H9 (cell line): ENCODE results near the gene ZSWIM6. TPM values are rescaled to one million over a fixed set of nuclear protein-coding genes. Genes with fewer than 3 reads are reported as not detected.

Source experiments
- DNase-seq: peaks from one replicate; pipeline ENCODE4 v3.0.0-alpha.2; 2017
- H2AFZ ChIP-seq: one replicate; pipeline ENCODE4 v1.6.1; 2013; ENCODE audit warnings: mild to moderate bottlenecking, low read length, control low read depth, moderate library complexity
- H2AK5ac ChIP-seq: 2 replicates; pipeline ENCODE4 v1.6.1; 2013; ENCODE audit warnings: low read length, control low read depth, mixed read lengths; ENCODE audit not compliant: insufficient read length
- H2BK120ac ChIP-seq: one replicate; pipeline ENCODE4 v1.6.1; 2013; ENCODE audit warnings: low read depth, mild to moderate bottlenecking, low read length, control low read depth, inconsistent platforms; ENCODE audit not compliant: poor library complexity, severe bottlenecking
- H2BK12ac ChIP-seq: 2 replicates; pipeline ENCODE4 v1.6.1; 2013; ENCODE audit warnings: low read length, control low read depth, mixed read lengths, low read depth; ENCODE audit not compliant: insufficient read length
- H2BK15ac ChIP-seq: 2 replicates; pipeline ENCODE4 v1.6.1; 2013; ENCODE audit warnings: low read depth, low read length, control low read depth
- H2BK20ac ChIP-seq: one replicate; pipeline ENCODE4 v1.6.1; 2013; ENCODE audit warnings: low read depth, mild to moderate bottlenecking, low read length, control low read depth, inconsistent platforms; ENCODE audit not compliant: poor library complexity, severe bottlenecking
- H2BK5ac ChIP-seq: 2 replicates; pipeline ENCODE4 v1.6.1; 2013; ENCODE audit warnings: low read length, control low read depth, mixed read lengths; ENCODE audit not compliant: insufficient read length
- H3K14ac ChIP-seq: 2 replicates; pipeline ENCODE4 v1.6.1; 2013; ENCODE audit warnings: low read length, control low read depth; ENCODE audit not compliant: insufficient read depth
- H3K18ac ChIP-seq: 2 replicates; pipeline ENCODE4 v1.6.1; 2013; ENCODE audit warnings: low read depth, mild to moderate bottlenecking, mixed read lengths, low read length, control low read depth; ENCODE audit not compliant: insufficient read length
- H3K23ac ChIP-seq: 2 replicates; pipeline ENCODE4 v1.6.1; 2013; ENCODE audit warnings: low read length, control low read depth, mixed read lengths, low read depth; ENCODE audit not compliant: insufficient read length
- H3K23me2 ChIP-seq: 2 replicates; pipeline ENCODE4 v1.6.1; 2013; ENCODE audit warnings: low read depth, mild to moderate bottlenecking, mixed read lengths, low read length, control low read depth; ENCODE audit not compliant: insufficient read length, poor library complexity, severe bottlenecking
- H3K27ac ChIP-seq: 2 replicates; pipeline ENCODE4 v1.5.1; 2013; ENCODE audit warnings: low read length, control low read depth, mixed read lengths, low read depth; ENCODE audit not compliant: insufficient read length
- H3K27me3 ChIP-seq: 2 replicates; pipeline ENCODE4 v1.6.1; 2013; ENCODE audit warnings: low read length, control low read depth, inconsistent platforms; ENCODE audit not compliant: insufficient read depth
- H3K4ac ChIP-seq: 2 replicates; pipeline ENCODE4 v1.6.1; 2013; ENCODE audit warnings: low read depth, mild to moderate bottlenecking, control low read depth, inconsistent platforms, low read length, moderate library complexity
- H3K4me1 ChIP-seq: 2 replicates; pipeline ENCODE4 v1.6.1; 2013; ENCODE audit warnings: low read length, control low read depth, inconsistent platforms; ENCODE audit not compliant: insufficient read depth
- H3K4me2 ChIP-seq: 2 replicates; pipeline ENCODE4 v1.6.1; 2013; ENCODE audit warnings: low read length, control low read depth, mixed read lengths; ENCODE audit not compliant: insufficient read length, insufficient read depth
- H3K56ac ChIP-seq: 2 replicates; pipeline ENCODE4 v1.6.1; 2013; ENCODE audit warnings: low read depth, mild to moderate bottlenecking, mixed read lengths, low read length, control low read depth; ENCODE audit not compliant: insufficient read length
- H3K79me1 ChIP-seq: 2 replicates; pipeline ENCODE4 v1.6.1; 2013; ENCODE audit warnings: low read depth, mild to moderate bottlenecking, moderate library complexity, low read length, control low read depth, inconsistent platforms; ENCODE audit not compliant: insufficient read depth, poor library complexity, severe bottlenecking
- H3K79me2 ChIP-seq: 2 replicates; pipeline ENCODE4 v1.6.1; 2013; ENCODE audit warnings: low read length, control low read depth, inconsistent platforms; ENCODE audit not compliant: insufficient read depth
- H3K9ac ChIP-seq: 2 replicates; pipeline ENCODE4 v1.6.1; 2013; ENCODE audit warnings: low read length, control low read depth, mixed read lengths; ENCODE audit not compliant: insufficient read length; ENCODE audit errors: extremely low read depth
- H3K9me3 ChIP-seq: one replicate; pipeline ENCODE4 v1.6.1; 2013; ENCODE audit warnings: low read depth, low read length, inconsistent platforms; ENCODE audit not compliant: control insufficient read depth
- H3T11ph ChIP-seq: one replicate; pipeline ENCODE4 v1.6.1; 2013; ENCODE audit warnings: mild to moderate bottlenecking, low read length, control low read depth, inconsistent platforms
- H4K20me1 ChIP-seq: one replicate; pipeline ENCODE4 v1.6.1; 2013; ENCODE audit not compliant: control insufficient read depth, insufficient read length, insufficient read depth
- H4K5ac ChIP-seq: 2 replicates; pipeline ENCODE4 v1.6.1; 2013; ENCODE audit warnings: low read depth, mild to moderate bottlenecking, mixed read lengths, low read length, control low read depth; ENCODE audit not compliant: insufficient read length
- H4K8ac ChIP-seq: replicated peaks from 2 replicates; pipeline ENCODE4 v1.6.1; 2013; ENCODE audit warnings: low read length, control low read depth, mixed read lengths, low read depth; ENCODE audit not compliant: insufficient read length
- H4K91ac ChIP-seq: 2 replicates; pipeline ENCODE4 v1.6.1; 2013; ENCODE audit warnings: low read depth, mild to moderate bottlenecking, moderate library complexity, mixed read lengths, low read length, control low read depth; ENCODE audit not compliant: insufficient read length
- H3K27ac Mint-ChIP-seq, 3 experiments: 2 replicates in 2 of 3; 3 replicates in 1 of 3; pipeline ENCODE4 v1.8.0; 2020 to 2021; ENCODE audit warnings: mixed read lengths in 3 of 3, mild to moderate bottlenecking in 1 of 3, moderate library complexity in 1 of 3
- H3K27me3 Mint-ChIP-seq: 2 replicates; pipeline ENCODE4 v1.8.0; 2021; ENCODE audit warnings: low read depth, mild to moderate bottlenecking, moderate library complexity, mixed read lengths
- H3K36me3 Mint-ChIP-seq, 3 experiments: 2 replicates in 2 of 3; 3 replicates in 1 of 3; pipeline ENCODE4 v1.8.0; 2020 to 2021; ENCODE audit warnings: low read depth in 3 of 3, mixed read lengths in 3 of 3; ENCODE audit not compliant: insufficient read depth in 1 of 3
- H3K4me1 Mint-ChIP-seq, 2 experiments: 2 replicates each; pipeline ENCODE4 v1.8.0; 2020; ENCODE audit warnings: mixed read lengths in 2 of 2
- H3K4me3 Mint-ChIP-seq, 2 experiments: 2 replicates in 1 of 2; 3 replicates in 1 of 2; pipeline ENCODE4 v1.8.0; 2020 to 2021; ENCODE audit warnings: mild to moderate bottlenecking in 2 of 2, mixed read lengths in 2 of 2, moderate library complexity in 1 of 2
- H3K9me3 Mint-ChIP-seq, 2 experiments: 2 replicates in 1 of 2; 3 replicates in 1 of 2; pipeline ENCODE4 v1.8.0; 2020; ENCODE audit warnings: mild to moderate bottlenecking in 2 of 2, mixed read lengths in 2 of 2, moderate library complexity in 1 of 2
- WGBS: extraction: QIAGEN DNeasy Blood & Tissue Kit; methylation state at CpG from one replicate; pipeline ENCODE4 v1.1.7; 2013; ENCODE audit warnings: missing lambda C conversion rate, low lambda C conversion rate, mixed read lengths; ENCODE audit not compliant: insufficient read length; ENCODE audit errors: extremely low coverage; 5-methylcytosine and 5-hydroxymethylcytosine counted together
- total RNA-seq: library from RNA; stranded (reverse); gene quantifications from 2 replicates; pipeline ENCODE4 v1.2.1, GENCODE V29; 2021
- TF ChIP-seq, protein P1 (sequence below): fragments of 200-600 bp; sonication (generic); conservative IDR thresholded peaks from 3 replicates; pipeline ENCODE4 v1.8.0; 2021; ENCODE audit warnings: antibody characterized with exemption, mild to moderate bottlenecking

ZSWIM6 gene
- total RNA-seq, 1 experiment from 2014 or later, result 11.5 TPM

DNA sequence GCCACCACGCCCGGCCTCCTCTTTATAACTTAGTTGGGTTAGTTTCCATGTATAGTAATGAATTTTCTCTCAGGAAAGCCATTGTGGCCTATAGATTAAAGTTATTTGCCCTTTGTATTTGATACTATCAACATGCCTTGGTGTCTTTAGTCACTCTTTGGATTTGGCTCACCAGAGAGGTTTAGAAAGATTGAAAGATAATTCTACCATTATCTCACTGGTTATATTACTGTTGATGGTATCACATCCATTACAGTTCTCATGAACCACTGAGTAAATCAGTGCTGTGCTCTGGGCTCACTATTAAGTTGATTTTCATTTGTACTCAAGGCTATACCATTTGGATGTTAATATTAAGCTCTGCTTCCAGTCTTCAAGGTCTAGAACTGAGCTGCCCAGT, 87.0 kb downstream of the ZSWIM6 start:
- no peak overlapping the region for H2BK15ac ChIP-seq
- no peak overlapping the region for H2AFZ ChIP-seq
- no peaks in the 10 kb centered on the region for H4K20me1 ChIP-seq
- H3K27me3 ChIP-seq, result no peaks in the 10 kb centered on the region
- H2BK12ac ChIP-seq, result no peak overlapping the region
- no peak overlapping the region for H3K27ac Mint-ChIP-seq
- H3K79me2 ChIP-seq, result no peaks in the 10 kb centered on the region; the same call in 1 of the 2 replicates
- no peak overlapping the region for H4K5ac ChIP-seq
- H3K4me2 ChIP-seq, result no peak overlapping the region
- peaks cover 6 to 8% (median 6%) of the 10 kb centered on the region in 3 experiments; a peak in 6 of 7 replicates for H3K36me3 Mint-ChIP-seq
- H4K8ac ChIP-seq, result no peak overlapping the region
- H3K79me1 ChIP-seq, result peaks cover 2% of the 10 kb centered on the region
- no peak overlapping the region for H2BK120ac ChIP-seq
- H3K23ac ChIP-seq, result no peak overlapping the region
- H3K9me3 ChIP-seq, result no peaks in the 10 kb centered on the region
- H2AK5ac ChIP-seq, result no peak overlapping the region
- no peak overlapping the region for H3K56ac ChIP-seq
- no peak overlapping the region for H3T11ph ChIP-seq
- no peak overlapping the region for H3K27ac ChIP-seq
- peaks cover 2 to 7% of the 10 kb centered on the region in 2 experiments; a peak in 3 of 5 replicates for H3K9me3 Mint-ChIP-seq
- TF ChIP-seq, protein P1, sequence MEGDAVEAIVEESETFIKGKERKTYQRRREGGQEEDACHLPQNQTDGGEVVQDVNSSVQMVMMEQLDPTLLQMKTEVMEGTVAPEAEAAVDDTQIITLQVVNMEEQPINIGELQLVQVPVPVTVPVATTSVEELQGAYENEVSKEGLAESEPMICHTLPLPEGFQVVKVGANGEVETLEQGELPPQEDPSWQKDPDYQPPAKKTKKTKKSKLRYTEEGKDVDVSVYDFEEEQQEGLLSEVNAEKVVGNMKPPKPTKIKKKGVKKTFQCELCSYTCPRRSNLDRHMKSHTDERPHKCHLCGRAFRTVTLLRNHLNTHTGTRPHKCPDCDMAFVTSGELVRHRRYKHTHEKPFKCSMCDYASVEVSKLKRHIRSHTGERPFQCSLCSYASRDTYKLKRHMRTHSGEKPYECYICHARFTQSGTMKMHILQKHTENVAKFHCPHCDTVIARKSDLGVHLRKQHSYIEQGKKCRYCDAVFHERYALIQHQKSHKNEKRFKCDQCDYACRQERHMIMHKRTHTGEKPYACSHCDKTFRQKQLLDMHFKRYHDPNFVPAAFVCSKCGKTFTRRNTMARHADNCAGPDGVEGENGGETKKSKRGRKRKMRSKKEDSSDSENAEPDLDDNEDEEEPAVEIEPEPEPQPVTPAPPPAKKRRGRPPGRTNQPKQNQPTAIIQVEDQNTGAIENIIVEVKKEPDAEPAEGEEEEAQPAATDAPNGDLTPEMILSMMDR, result no peak
- no peak overlapping the region for H3K9ac ChIP-seq
- H3K4ac ChIP-seq, result no peak overlapping the region
- H3K4me1 Mint-ChIP-seq, result peaks cover 40 to 42% of the 10 kb centered on the region in 2 experiments
- H3K23me2 ChIP-seq, result no peaks in the 10 kb centered on the region
- no peak overlapping the region for H3K4me3 Mint-ChIP-seq
- no peak overlapping the region for H3K18ac ChIP-seq
- no peak overlapping the region for H2BK5ac ChIP-seq
- H3K14ac ChIP-seq, result no peak overlapping the region
- H4K91ac ChIP-seq, result no peak overlapping the region
- no peak for DNase-seq
- WGBS, result no CpG with 5 or more reads among the region's 2 CpGs
- no peaks in the 10 kb centered on the region for H3K27me3 Mint-ChIP-seq
- no peak overlapping the region for H2BK20ac ChIP-seq
- H3K4me1 ChIP-seq, result peaks cover 5% of the 10 kb centered on the region; the same call in 1 of the 2 replicates
